Caco-2 (cell line): ENCODE data around the gene KLHL29. TPM values are rescaled to one million over a fixed set of nuclear protein-coding genes. Genes with fewer than 3 reads are reported as not detected.

Experiments used
- BruUV-seq: library from RNA; stranded (reverse); fragments of 400-500 nt; replicated peaks from 2 replicates; lab custom pipeline; 2021; lab: Mats Ljungman, UMichigan
- CTCF ChIA-PET: fragments of 300-600 bp; sonication (Branson Sonifier 250); formaldehyde crosslinking; loops from one replicate; lab custom pipeline; 2022; ENCODE audit warnings: antibody characterized with exemption; lab: Charles Lee
- POLR2A ChIA-PET: fragments of 300-600 bp; sonication (Branson Sonifier 250); formaldehyde crosslinking; loops from one replicate; lab custom pipeline; 2022; ENCODE audit warnings: antibody characterized with exemption; lab: Charles Lee
- DNase-seq, 2 experiments: peaks; one replicate each; pipeline versions ENCODE4 v3.0.0 to v3.0.0-alpha.2; 2020 to 2022
- H3K27me3 ChIP-seq: replicated peaks from 2 replicates; pipeline ENCODE4 v1.6.0; 2011; ENCODE audit warnings: low read length; ENCODE audit not compliant: control insufficient read depth, insufficient read depth
- H3K36me3 ChIP-seq: 2 replicates; pipeline ENCODE4 v1.5.1; 2011; ENCODE audit warnings: low read length; ENCODE audit not compliant: control insufficient read depth, insufficient read depth
- H3K4me1 ChIP-seq: fragments of 250-450 bp; sonication (Bioruptor Pico); 2 replicates; pipeline ENCODE4 v1.5.1; 2020; ENCODE audit warnings: mild to moderate bottlenecking
- H3K4me3 ChIP-seq: 2 replicates; pipeline ENCODE4 v1.5.1; 2011; ENCODE audit warnings: low read depth, mild to moderate bottlenecking, control low read depth, low read length
- H3K9me3 ChIP-seq: fragments of 250-450 bp; sonication (Bioruptor Pico); 2 replicates; pipeline ENCODE4 v1.5.1; 2020; ENCODE audit warnings: mild to moderate bottlenecking, moderate library complexity
- H3K27ac Mint-ChIP-seq: one replicate; pipeline ENCODE4 v1.8.0; 2022; ENCODE audit warnings: mixed read lengths; ENCODE audit not compliant: unreplicated experiment
- H3K27me3 Mint-ChIP-seq: one replicate; pipeline ENCODE4 v1.8.0; 2022; ENCODE audit warnings: mixed read lengths; ENCODE audit not compliant: insufficient read depth, unreplicated experiment
- H3K36me3 Mint-ChIP-seq: one replicate; pipeline ENCODE4 v1.8.0; 2022; ENCODE audit warnings: mild to moderate bottlenecking, mixed read lengths; ENCODE audit not compliant: insufficient read depth, unreplicated experiment
- H3K4me1 Mint-ChIP-seq: one replicate; pipeline ENCODE4 v1.8.0; 2022; ENCODE audit warnings: low read depth, mixed read lengths; ENCODE audit not compliant: unreplicated experiment
- H3K4me3 Mint-ChIP-seq: one replicate; pipeline ENCODE4 v1.8.0; 2022; ENCODE audit warnings: mild to moderate bottlenecking, moderate library complexity, mixed read lengths; ENCODE audit not compliant: unreplicated experiment
- H3K9me3 Mint-ChIP-seq: one replicate; pipeline ENCODE4 v1.8.0; 2022; ENCODE audit warnings: mixed read lengths; ENCODE audit not compliant: unreplicated experiment
- CTCF ChIP-seq, 2 experiments: fragments of 200-600 bp in 1 of 2; IDR thresholded peaks; 1 replicate in 1 of 2; 2 replicates in 1 of 2; pipeline versions ENCODE4 v1.5.1 to v1.8.0; 2011 to 2022; ENCODE audit warnings: antibody characterized with exemption in 1 of 2, control low read depth in 1 of 2, inconsistent platforms in 1 of 2, low read depth in 1 of 2, low read length in 1 of 2, mild to moderate bottlenecking in 1 of 2, moderate library complexity in 1 of 2; ENCODE audit not compliant: insufficient read depth in 1 of 2, severe bottlenecking in 1 of 2, unreplicated experiment in 1 of 2
- intact Hi-C: fragments of 100-400 bp; cut with micrococcal nuclease; formaldehyde crosslinking; loops from one replicate; pipeline ENCODE4 v1.10.0; 2022; ENCODE audit not compliant: unreplicated experiment
- total RNA-seq: library from RNA; stranded (reverse); gene quantifications from 2 replicates; pipeline ENCODE4 v1.2.3, GENCODE V29; 2022

KLHL29 gene
- total RNA-seq, 1 experiment from 2014 or later, result 0.61 TPM

- ChIA-PET POLR2A (no interaction called here), CTCF (no interaction called here)
- Mint-ChIP-seq H3K36me3 (no peaks in the 10 kb centered on the region), H3K27ac (peak overlapping the region; percentile 2), H3K27me3 (peaks cover 16% of the 10 kb centered on the region), H3K4me3 (no peak overlapping the region), H3K4me1 (no peaks in the 10 kb centered on the region), H3K9me3 (no peaks in the 10 kb centered on the region)
- BruUV-seq, result no TSS peak
- DNase-seq, result peak in 1 of 2 experiments; percentile 34
- H3K27me3 ChIP-seq, result peaks cover 1% of the 10 kb centered on the region; the same call in 1 of the 2 replicates
- H3K36me3 ChIP-seq, result no peaks in the 10 kb centered on the region
- intact Hi-C loops, result no loop called here
- no peaks in the 10 kb centered on the region for H3K4me1 ChIP-seq
- no peaks in the 10 kb centered on the region for H3K9me3 ChIP-seq
- TF ChIP-seq CTCF (IDR thresholded peaks at IDR 0.05; ENCODE audit: insufficient read depth in 1 of 2, low read depth in 1 of 2, low read length in 1 of 2, severe bottlenecking in 1 of 2, unreplicated experiment in 1 of 2), result no peak
- H3K4me3 ChIP-seq, result no peak overlapping the region
Observed at GRCh38 chr2:23434721-23435121, 49.7 kb downstream of the KLHL29 start.

- no peaks in the 10 kb centered on the region for H3K4me1 Mint-ChIP-seq
- Histone ChIP-seq H3K36me3 (no peaks in the 10 kb centered on the region), H3K9me3 (no peaks in the 10 kb centered on the region), H3K27me3 (peaks cover 1% of the 10 kb centered on the region; the same call in 1 of the 2 replicates), H3K4me3 (no peak overlapping the region), H3K4me1 (no peaks in the 10 kb centered on the region)
- H3K9me3 Mint-ChIP-seq, result no peaks in the 10 kb centered on the region
- no peak for TF ChIP-seq CTCF (IDR thresholded peaks at IDR 0.05; ENCODE audit: insufficient read depth in 1 of 2, low read depth in 1 of 2, low read length in 1 of 2, severe bottlenecking in 1 of 2, unreplicated experiment in 1 of 2)
- CTCF ChIA-PET, result no interaction called here
- POLR2A ChIA-PET, result no interaction called here
- no peaks in the 10 kb centered on the region for H3K36me3 Mint-ChIP-seq
- no peak overlapping the region for H3K4me3 Mint-ChIP-seq
- intact Hi-C loops, result no loop called here
- BruUV-seq, result no TSS peak
- peaks cover 12% of the 10 kb centered on the region for H3K27me3 Mint-ChIP-seq
- peak overlapping the region; percentile 2 for H3K27ac Mint-ChIP-seq
- DNase-seq, result peak in 1 of 2 experiments; percentile 32
Observed at GRCh38 chr2:23435250-23436035, 50.5 kb downstream of the KLHL29 start.

- POLR2A ChIA-PET, result no interaction called here
- H3K27me3 ChIP-seq, result peaks cover 1% of the 10 kb centered on the region; the same call in 1 of the 2 replicates
- Mint-ChIP-seq H3K4me3 (no peak overlapping the region), H3K27ac (no peak overlapping the region), H3K27me3 (peaks cover 9% of the 10 kb centered on the region), H3K4me1 (no peaks in the 10 kb centered on the region), H3K36me3 (no peaks in the 10 kb centered on the region), H3K9me3 (no peaks in the 10 kb centered on the region)
- intact Hi-C loops, result no loop called here
- TF ChIP-seq CTCF (IDR thresholded peaks at IDR 0.05; ENCODE audit: insufficient read depth in 1 of 2, low read depth in 1 of 2, low read length in 1 of 2, severe bottlenecking in 1 of 2, unreplicated experiment in 1 of 2), result no peak
- CTCF ChIA-PET, result no interaction called here
- peaks cover under 1% of the 10 kb centered on the region for H3K9me3 ChIP-seq
- peak in 1 of 2 experiments; percentile 24 for DNase-seq
- H3K4me1 ChIP-seq, result no peaks in the 10 kb centered on the region
- no TSS peak for BruUV-seq
- H3K36me3 ChIP-seq, result no peaks in the 10 kb centered on the region
- no peak overlapping the region for H3K4me3 ChIP-seq
Observed at GRCh38 chr2:23436346-23437098, 51.5 kb downstream of the KLHL29 start.
